Sciatic nerve (tissue), 2 donors: Measurements from ENCODE around the gene IFT74. TPM values are rescaled to one million over a fixed set of nuclear protein-coding genes. Genes with fewer than 3 reads are reported as not detected.
A peak's percentile ranks its signal among the peaks of the same experiment; 100 is the strongest.
"Not testable (repeated sequence)": the region's sequence is repeated elsewhere in the genome, so short reads cannot be mapped to it uniquely, and the experiment has no call there.

ENCODE experiments used
- ATAC-seq: fragments of 200-7000 bp; cut with Tn5 transposase; one replicate; pipeline ENCODE4 v1.9.1; 2020; ENCODE audit warnings: mild to moderate bottlenecking, moderate library complexity
- DNase-seq: peaks from one replicate; pipeline ENCODE4 v3.0.0-alpha.2; 2020; ENCODE audit warnings: low spot score
- intact Hi-C: fragments of 100-400 bp; cut with DNase I; formaldehyde crosslinking; loops from one replicate; pipeline ENCODE4 v1.14.2; 2022
- total RNA-seq: library from RNA; stranded (reverse); fragmentation: NEBNext Ultra II Directional; extraction: Animal tissue kit (Norgen Biotek cat#: 25700); gene quantifications from one replicate; pipeline ENCODE4 v1.2.1, GENCODE V29; 2021
- donor health status: DM: no; HTN: no; CAD: no.
- donor health status: DM: no; HTN: no; CAD: no.

IFT74 gene
- total RNA-seq, 1 donor from 2014 or later, result 22.6 TPM

DNA sequence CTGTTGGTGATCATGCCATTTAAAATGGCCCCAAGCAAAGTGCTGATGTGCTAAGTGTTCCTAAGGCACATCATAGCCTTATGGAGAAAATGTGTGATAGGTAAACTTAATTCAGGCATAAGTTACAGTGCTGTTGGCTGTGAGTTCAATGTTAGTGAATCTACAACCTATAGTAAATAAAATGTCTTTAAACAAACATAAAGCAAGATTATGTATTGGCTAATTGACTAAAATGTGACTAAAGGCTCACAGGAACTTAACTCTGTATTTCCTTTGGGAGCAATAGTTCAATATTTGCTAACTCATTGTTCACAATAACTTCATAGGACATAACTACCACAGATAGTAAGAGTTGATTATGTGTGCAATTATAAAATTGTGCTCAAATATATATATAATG is 98.6 kb downstream of the IFT74 start:
- ATAC-seq, result no peak
- intact Hi-C loops, result no loop called here
- DNase-seq, result no peak

DNA sequence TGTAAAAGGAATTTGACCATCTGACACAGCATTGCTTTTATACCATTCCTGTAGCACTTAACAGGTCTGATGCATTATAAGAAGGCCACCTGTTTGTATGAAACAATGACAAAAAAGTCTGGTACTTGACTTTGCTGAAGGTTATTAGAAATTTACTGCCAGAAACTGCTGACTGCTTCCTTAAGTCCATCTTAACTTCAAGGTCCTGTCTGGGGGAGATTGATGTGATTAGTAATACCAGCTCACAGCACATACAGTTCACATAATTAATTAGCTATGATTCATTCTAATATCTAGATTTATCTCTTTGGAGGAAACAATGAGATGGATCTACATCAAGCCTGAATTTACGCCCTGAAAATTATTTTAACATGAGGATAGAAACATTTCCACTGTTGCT is 103.2 kb downstream of the IFT74 start:
- DNase-seq (no peak), ATAC-seq (no peak)
- intact Hi-C loops, result no loop called here

DNA sequence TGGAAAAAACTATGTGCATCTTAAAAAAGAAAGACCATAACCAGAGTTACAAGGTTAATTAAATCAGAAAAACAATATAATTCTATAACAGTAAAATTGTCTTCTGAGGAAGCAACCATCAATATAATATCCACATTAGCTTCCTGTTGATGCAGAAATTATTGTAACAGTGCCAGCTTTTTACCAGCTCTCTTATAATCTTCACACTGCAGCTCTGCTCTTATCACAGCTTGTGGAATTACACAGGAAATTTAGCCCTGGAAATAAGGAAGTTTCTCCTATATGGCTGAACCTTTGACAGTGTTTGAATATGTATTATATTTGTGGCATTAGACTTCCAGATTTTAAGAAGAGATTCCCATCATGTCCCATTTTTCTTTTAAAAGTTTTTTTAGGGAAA is 103.7 kb downstream of the IFT74 start:
- no peak for DNase-seq
- ATAC-seq, result no peak
- intact Hi-C loops, result no loop called here

DNA sequence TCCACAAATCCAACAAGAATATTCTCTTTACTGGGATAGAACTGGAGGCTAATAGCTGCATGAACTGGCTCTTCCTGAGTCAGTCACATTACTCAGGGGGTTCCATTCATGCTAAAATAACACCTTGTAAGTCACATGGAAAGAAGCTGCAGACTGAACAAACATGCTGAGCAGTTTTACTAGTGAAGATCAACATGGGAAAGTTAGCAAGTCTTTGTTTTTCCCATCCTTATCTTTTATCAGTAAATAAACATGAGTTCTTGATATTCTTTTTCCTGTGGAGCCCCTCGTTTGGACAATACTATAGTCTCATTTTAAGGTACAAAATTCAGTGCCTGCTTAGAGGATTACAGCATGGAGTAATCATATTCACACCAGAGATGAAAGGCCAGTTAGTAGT is 109.1 kb downstream of the IFT74 start:
- intact Hi-C loops, result no loop called here
- DNase-seq (no peak), ATAC-seq (no peak)

DNA sequence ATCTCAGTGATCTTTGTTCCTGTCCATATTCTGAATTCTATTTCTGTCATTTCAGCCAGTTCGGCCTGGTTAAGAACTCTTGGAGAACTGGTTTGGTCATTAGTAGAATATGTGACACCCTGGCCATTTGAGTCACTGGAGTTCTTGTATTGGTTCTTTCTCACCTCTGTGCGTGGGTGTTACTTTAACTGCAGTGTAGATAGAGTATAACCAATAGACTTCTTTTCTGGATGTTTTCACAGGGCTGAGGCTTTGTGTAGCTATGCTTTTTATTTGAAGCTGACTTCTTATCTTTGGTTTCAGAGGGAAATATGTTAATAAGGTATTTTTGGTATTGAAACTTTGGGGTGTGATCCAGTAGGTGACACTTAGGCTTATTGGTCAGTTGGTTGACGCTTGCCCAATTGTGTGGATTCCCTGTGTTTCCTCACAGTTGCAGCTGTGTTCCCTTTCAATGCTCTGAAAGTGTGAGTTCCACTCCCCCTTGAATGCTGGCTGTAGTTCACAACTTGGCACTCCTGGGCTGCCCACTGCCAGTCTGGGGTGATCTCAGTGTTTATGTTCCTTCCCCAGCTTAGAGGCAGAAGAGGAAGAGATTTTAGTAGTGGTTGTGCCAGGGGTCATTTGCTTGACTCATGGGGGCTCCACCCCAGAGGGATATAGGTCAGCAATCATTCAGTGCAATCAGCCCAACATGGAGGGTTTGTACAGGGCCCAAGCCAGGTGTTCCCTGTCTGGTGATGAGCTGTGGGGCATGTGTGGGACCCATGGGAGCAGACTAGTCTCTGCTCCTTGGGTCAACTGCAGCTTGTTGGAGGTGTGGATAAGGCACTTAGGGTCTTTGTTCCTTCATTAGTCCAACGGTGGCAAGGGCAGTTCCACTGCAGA is 117.9 kb downstream of the IFT74 start:
- no peak for ATAC-seq
- intact Hi-C loops, result no loop called here
- DNase-seq, result no peak

DNA sequence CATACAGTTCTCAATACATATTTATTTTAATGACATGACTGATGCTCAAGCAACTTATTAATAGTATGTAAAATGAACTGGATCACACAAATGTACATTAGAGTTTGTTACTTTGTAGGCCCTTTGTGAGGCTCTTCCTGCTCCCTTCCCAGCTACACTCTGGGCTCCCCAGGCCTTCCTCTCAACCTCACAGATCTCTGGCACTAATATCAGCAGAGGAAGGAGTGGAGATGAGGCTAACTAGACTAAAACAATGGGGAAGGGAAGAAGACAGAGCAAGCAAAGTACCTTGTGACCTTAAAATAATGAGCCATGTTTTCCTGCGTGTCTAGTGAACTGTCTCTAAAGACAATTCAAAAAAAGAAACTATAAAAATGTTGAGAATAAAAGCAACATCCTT is 122.5 kb downstream of the IFT74 start:
- no peak for ATAC-seq
- no peak for DNase-seq
- intact Hi-C loops, result no loop called here

DNA sequence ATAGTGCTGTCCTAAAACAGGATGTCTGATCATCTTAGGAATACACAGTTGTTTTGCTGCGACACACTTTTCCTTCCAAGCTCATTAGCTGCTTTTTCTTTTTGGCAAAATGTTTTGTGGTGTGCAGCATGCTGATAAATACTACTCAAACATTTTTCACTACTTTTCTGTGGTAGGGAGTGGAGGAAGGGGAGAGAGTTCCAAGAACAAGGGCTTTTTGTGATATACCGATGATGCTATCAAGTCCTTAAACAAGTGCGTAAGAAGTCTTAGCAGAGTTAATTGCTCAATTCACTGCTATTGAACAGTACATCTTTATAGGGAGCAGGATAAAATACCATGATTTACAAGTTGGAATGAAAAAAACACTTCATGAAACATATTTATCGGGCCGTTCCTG is 129.2 kb downstream of the IFT74 start:
- DNase-seq, result no peak
- ATAC-seq, result peak; percentile 46
- intact Hi-C loops, result no loop called here

DNA sequence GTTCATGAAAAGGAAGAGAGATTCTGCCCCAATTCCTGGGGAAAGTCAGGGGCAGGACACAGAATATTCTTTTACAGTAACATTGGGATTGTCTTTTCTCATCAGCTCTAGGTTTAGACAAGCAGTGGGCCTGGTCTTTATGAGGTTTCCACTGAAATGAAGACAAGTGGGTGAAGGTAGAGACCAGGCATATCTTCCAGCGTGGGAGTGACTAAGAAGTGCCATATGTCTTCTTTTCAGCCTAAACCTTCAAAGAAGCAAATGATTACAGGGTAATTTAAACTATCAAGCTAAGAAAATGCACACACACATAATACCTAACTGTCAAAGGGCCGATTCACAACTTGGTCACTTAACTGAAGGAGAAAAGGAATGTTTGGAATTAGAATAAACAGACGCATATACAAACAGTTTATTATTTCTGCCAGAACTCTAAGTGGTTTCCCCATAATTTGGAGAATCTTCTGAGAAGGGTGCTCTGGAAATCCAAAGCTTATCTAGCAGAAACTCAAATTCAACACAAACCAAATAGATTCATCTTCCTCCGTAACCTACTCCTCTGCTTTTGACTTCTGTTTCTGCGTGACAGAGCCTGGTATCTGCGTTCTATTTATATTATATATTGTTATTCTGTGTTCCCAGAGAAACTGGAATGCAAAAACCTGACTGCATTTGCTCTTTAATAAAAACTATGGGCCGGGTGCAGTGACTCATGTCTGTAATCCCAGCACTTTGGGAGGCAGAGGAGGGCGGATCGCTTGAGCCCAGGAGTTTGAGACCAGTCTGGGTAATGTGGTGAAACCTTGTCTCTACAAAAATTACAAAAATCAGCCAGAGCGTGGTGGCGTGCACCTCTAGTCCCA is 130.8 kb downstream of the IFT74 start:
- ATAC-seq, result no peak
- DNase-seq, result no peak
- intact Hi-C loops, result no loop called here

DNA sequence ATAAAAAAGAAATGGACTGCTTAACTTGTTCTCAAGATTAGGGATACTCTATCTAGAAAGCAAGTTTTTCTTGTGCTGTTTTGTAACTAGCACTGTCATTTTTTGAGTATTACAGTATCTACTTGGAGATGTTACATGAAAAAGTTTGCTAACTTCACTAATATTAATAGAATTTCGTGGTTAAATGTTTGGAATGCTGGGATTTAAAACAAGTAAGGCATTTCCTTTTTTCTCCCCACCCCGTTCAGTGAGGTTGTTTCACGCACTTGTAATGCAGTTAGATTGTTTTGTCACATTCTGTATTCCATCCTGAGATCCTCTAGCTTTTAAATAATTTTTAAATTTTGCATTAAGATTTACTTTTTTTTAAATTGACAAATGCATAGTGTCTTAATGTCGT is 132.8 kb downstream of the IFT74 start:
- no peak for DNase-seq
- no peak for ATAC-seq
- intact Hi-C loops, result no loop called here

DNA sequence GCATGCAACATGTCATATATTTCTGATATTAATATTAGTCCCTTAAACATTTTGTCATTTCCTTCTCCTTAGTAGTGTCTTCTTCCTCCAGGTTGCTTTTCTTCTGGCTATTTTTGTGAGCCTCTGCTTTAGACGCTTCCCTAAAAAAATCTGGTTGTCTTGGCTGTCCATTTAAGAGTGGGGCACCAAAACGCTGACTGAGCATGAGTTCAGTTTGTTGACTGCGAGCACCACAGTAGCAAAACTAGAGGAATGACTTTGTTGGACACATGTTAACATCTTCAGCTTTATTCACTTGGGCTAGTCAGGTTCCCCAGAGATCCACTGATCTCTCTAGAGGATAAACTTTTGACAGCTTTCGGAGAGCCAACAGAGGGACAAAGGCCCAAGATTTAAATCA is 133.5 kb downstream of the IFT74 start:
- DNase-seq (no peak), ATAC-seq (no peak)
- intact Hi-C loops, result no loop called here

DNA sequence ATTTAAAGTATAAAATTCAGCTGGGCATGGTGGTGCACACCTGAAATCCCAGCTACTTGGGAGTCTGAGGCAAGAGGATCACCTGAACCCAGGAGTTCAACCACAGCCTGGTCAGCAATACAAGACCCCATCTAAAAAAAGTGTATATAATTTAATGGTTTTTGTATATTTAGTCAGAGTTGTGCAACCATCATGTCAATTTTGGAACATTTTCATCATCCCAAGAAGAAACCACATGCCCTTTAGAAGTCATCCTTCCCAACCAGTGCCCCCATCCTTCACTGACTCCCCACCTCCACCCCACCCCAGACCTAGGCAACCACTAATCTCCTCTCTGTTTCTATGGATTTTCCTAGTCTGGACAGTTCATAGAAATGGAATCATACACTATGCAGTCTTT is 134.0 kb downstream of the IFT74 start:
- intact Hi-C loops, result no loop called here
- ATAC-seq (no peak), DNase-seq (no peak)

DNA sequence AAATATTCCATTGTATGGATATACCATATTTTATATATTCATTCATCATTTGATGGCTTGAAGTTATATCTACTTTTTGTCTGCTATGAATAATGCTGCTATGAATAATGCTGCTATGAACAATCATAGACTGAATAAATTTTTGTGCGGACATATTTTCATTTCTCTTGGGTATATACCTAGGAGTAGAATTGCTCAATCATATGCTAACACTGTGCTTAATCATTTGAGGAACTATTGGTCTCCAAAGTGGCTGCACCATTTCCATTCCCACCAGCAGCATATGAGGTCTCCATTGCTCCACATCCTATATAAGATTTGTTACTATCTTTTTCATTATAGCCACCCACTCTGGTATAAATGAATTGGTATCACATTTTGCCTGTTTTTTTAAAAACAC is 134.5 kb downstream of the IFT74 start:
- no peak for DNase-seq
- ATAC-seq, result no peak
- intact Hi-C loops, result no loop called here

DNA sequence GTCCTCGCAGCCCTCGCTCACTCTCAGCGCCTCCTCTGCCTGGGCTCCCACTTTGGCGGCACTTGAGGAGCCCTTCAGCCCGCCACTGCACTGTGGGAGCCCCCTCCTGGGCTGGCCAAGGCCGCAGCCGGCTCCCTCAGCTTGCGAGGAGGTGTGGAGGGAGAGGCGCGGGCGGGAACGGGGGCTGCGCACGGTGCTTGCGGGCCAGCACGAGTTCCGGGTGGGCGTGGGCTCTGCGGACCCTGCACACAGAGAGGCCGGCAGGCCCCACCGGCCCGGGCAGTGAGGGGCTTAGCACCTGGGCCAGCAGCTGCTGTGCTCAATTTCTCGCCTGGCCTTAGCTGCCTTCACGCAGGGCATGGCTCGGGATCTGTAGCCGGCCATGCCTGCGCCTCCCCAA is 136.3 kb downstream of the IFT74 start:
- ATAC-seq, intact Hi-C loops, DNase-seq: not testable (repeated sequence)

DNA sequence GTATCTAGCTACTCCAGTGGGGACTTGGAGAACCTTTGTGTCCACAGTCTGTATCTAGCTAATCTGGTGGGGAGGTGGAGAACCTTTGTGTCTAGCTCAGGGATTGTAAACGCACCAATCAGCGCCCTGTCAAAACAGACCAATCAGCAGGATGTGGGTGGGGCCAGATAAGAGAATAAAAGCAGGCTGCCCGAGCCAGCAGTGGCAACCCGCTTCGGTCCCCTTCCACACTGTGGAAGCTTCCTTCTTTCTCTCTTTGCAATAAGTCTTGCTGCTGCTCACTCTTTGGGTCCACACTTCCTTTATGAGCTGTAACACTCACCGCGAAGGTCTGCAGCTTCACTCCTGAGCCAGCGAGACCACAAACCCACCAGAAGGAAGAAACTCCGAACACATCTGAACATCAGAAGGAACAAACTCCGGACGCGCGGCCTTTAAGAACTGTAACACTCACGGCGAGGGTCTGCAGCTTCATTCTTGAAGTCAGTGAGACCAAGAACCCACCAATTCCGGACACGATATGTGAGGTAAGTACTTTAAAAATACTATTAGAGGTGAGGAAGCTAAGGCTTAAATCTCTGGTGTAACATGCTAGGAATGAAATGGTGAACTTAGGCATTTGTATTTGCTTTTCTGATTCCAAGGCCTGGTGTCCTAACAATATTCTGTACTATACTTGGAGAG is 137.3 kb downstream of the IFT74 start:
- DNase-seq, ATAC-seq, intact Hi-C loops: not testable (repeated sequence)

DNA sequence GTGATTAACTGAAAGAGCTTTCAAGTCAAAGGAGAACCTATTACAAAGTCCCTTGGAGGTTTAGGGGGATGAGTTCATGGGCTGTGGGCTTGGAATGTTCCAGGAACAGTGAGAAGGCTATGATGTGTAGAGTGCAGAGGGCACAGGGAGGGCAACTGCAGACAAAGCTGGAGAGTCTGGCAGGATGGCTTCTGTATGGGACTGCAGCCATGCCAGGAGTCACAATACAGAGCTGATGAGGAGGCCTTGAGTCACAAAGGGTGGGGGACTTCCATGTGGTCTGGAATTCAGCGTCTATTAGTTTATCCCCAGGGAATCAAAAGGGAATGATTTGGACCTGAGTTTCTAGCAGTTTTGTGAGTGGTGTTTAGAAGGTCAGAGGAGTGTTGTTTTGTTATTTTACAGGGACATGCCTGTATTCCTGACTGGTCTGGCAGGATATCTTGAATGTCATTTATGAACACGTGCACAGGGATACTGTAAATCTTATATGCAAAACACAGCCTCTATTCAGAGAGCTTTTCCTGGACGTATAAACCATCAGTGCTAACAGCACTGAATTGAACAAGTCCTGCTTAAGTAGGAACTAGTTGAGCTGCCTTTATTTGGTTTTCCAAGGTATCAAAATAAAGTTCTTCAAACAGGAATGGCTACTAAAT is 138.6 kb downstream of the IFT74 start:
- intact Hi-C loops, result no loop called here
- DNase-seq, result no peak
- ATAC-seq, result no peak

DNA sequence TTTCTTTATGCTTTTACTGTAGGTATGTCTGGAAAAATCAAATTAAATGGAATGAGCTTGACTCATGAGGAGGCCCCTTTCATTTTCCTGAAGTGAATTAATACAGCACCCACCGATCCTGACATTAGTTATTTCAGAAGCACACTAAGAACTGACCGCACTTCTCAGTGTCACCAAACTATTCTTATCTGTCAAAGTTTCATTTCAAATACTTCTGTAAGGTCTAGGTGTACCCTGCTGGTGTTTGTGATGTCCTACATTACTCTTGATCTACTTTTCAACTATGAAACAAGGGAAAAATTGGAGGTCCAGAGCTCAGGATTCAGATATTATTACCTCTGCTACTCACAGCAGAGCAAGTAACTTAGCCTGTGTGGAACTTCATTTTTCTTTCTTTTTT is 151.0 kb downstream of the IFT74 start:
- DNase-seq (no peak), ATAC-seq (no peak)
- intact Hi-C loops, result no loop called here

DNA sequence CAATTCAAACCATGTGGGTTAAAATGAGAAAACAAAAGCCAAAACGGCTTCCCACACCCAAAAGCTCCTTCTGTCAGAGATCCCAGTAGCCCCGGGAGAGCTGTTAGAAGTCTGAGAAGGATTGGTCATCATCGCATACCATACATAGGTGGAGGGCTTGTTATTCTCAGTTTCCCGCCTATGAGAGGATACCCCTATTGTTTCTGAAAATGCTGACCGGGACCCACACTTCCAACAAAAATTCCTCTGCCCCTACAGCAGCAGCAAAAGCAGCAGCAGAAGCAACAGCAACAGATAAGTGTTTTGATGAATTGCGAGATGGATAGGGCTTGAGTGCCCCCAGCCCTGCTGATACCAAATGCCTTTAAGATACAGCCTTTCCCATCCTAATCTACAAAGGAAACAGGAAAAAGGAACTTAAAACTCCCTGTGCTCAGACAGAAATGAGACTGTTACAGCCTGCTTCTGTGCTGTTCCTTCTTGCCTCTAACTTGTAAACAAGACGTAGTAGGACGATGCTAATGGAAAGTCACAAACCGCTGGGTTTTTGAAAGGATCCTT is 152.8 kb downstream of the IFT74 start, which contains the start of gene TEK:
Gene TEK, plus strand, starts transcription at position 245 of the 561 bp plus-strand sequence. CDS start 366 bp downstream, outside the sequence.
- intact Hi-C loops, result no loop called here
- no peak for DNase-seq
- ATAC-seq, result peak; percentile 56

DNA sequence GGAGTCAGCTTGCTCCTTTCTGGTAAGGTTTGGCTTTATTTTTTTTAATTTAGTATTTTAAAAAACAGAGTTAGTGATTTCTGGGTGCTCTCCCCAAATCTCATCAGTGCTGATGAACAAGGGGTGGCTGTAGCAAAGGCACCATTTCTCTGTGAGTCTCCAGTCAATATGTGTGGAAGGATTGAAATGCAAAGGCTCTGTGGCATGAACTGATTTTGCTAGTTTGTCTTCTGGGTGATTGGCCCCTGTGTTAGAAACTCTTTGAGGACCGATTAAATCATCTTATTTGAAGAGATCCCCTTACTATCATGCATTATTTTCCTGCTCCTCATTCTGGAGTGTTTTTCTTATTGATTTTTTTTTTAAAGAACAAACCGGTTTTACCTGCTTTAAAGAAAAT is 153.4 kb downstream of the IFT74 start:
- intact Hi-C loops, result no loop called here
- no peak for DNase-seq
- ATAC-seq, result no peak

DNA sequence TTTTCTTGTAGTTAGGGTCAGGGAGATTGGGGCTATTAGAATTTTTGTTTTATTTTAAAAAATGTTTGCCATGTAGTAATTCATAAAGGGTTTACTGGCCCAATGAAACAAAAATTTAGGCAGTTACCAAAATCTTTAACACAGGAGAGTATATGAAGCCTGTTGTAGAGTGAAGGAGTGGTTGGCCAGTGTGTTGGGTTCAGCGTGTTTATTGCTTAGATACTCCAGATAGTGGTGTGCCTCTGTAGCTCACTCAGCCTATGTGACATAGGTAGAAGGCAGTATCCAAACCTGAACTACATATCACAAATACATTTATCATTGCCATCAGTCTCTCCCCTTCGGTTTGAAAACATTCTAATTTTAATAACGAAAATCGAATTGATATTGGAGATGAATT is 154.0 kb downstream of the IFT74 start:
- DNase-seq, result no peak
- no peak for ATAC-seq
- intact Hi-C loops, result no loop called here
